Tibial nerve (tissue), 4 donors: ENCODE measurements around the gene ZNF44. TPM values are rescaled to one million over a fixed set of nuclear protein-coding genes. Genes with fewer than 3 reads are reported as not detected.

Source experiments
- DNase-seq, 2 donors: peaks; one replicate each; pipeline ENCODE4 v3.0.0-alpha.2; 2019; ENCODE audit warnings: low spot score in 2 of 2
- H3K27ac ChIP-seq, 4 donors: fragments of 200-600 bp; sonication (generic) in 3 of 4; one replicate each; pipeline ENCODE4 v1.5.1; 2017 to 2019; ENCODE audit warnings: mild to moderate bottlenecking in 1 of 4
- H3K27me3 ChIP-seq, 2 donors: fragments of 200-600 bp; sonication (generic) in 1 of 2; one replicate each; pipeline versions ENCODE4 v1.5.1 to v1.6.0; 2017 to 2019
- H3K36me3 ChIP-seq, 3 donors: fragments of 200-600 bp; sonication (generic); one replicate each; pipeline ENCODE4 v1.5.1; 2018 to 2019
- H3K4me1 ChIP-seq, 4 donors: fragments of 200-600 bp; sonication (generic) in 3 of 4; one replicate each; pipeline ENCODE4 v1.5.1; 2017 to 2019
- H3K4me3 ChIP-seq, 4 donors: fragments of 200-600 bp; sonication (generic) in 3 of 4; one replicate each; pipeline ENCODE4 v1.5.1; 2017 to 2019; ENCODE audit warnings: mild to moderate bottlenecking in 1 of 4, moderate library complexity in 1 of 4
- H3K9me3 ChIP-seq, 4 donors: fragments of 200-600 bp; sonication (generic) in 3 of 4; one replicate each; pipeline ENCODE4 v1.5.1; 2017 to 2019
- CTCF ChIP-seq, 5 experiments: fragments of 200-600 bp in 3 of 5; fragments of 450-650 bp in 2 of 5; sonication (generic) in 3 of 5; IDR thresholded peaks; one replicate each; pipeline ENCODE4 v1.5.1; 2016 to 2019; ENCODE audit warnings: antibody characterized with exemption in 5 of 5, mild to moderate bottlenecking in 3 of 5, moderate library complexity in 2 of 5
- EP300 ChIP-seq, 2 donors: sonication (generic); formaldehyde crosslinking; IDR thresholded peaks; one replicate each; pipeline ENCODE4 v1.6.1; 2017; ENCODE audit warnings: antibody characterized with exemption in 2 of 2, mild to moderate bottlenecking in 1 of 2
- POLR2A ChIP-seq, 2 donors: fragments of 450-650 bp; IDR thresholded peaks; one replicate each; pipeline ENCODE4 v1.6.1; 2017; ENCODE audit warnings: antibody characterized with exemption in 2 of 2, mild to moderate bottlenecking in 2 of 2, moderate library complexity in 2 of 2
- WGBS, 2 donors: methylation state at CpG; one replicate each; pipeline ENCODE4 v1.1.5; 2018; 5-methylcytosine and 5-hydroxymethylcytosine counted together
- total RNA-seq, 4 donors: library from RNA; depleted of rRNA; stranded (reverse); fragments of >200 nt; gene quantifications; one replicate each; pipeline ENCODE4 v1.1.0, GENCODE V29; 2016

ZNF44 gene
- total RNA-seq, 4 donors from 2014 or later = 11.8 to 16.7 (median 13.4) TPM

GRCh38 chr19:12278713-12279112, 16.0 kb downstream of the ZNF44 start:
- Histone ChIP-seq H3K4me3 (no peak overlapping the region), H3K9me3 (peaks cover 0 to 93% (median 32%) of the 10 kb centered on the region in 4 donors)
- TF ChIP-seq EP300 (IDR thresholded peaks at IDR 0.05) = no peak
- TF ChIP-seq CTCF (IDR thresholded peaks at IDR 0.05) = no peak
- TF ChIP-seq POLR2A (IDR thresholded peaks at IDR 0.05) = no peak

GRCh38 chr19:12272980-12273901, 21.4 kb downstream of the ZNF44 start:
- H3K4me3 ChIP-seq = no peak overlapping the region
- no peaks in the 10 kb centered on the region for H3K4me1 ChIP-seq
- H3K27ac ChIP-seq = no peak overlapping the region
- no peak for TF ChIP-seq CTCF (IDR thresholded peaks at IDR 0.05)
- no peak for TF ChIP-seq EP300 (IDR thresholded peaks at IDR 0.05)
- TF ChIP-seq POLR2A (IDR thresholded peaks at IDR 0.05) = no peak
- WGBS, 2 donors = 94 to 98% methylated on average over 11 of the region's 11 CpGs
- DNase-seq = no peak
- no peaks in the 10 kb centered on the region for H3K27me3 ChIP-seq
- peaks cover 8 to 98% (median 28%) of the 10 kb centered on the region in 3 donors for H3K36me3 ChIP-seq
- peaks cover 0 to 99% (median 48%) of the 10 kb centered on the region in 4 donors for H3K9me3 ChIP-seq

More at GRCh38 chr19:12278713-12279112, 16.0 kb downstream of the ZNF44 start:
- Histone ChIP-seq H3K4me1 (no peaks in the 10 kb centered on the region), H3K36me3 (peaks cover 0 to 68% (median 14%) of the 10 kb centered on the region in 3 donors), H3K27me3 (no peaks in the 10 kb centered on the region), H3K27ac (no peak overlapping the region)
- no peak for DNase-seq
- WGBS, 2 donors = 55 to 66% methylated on average over 2 of the region's 2 CpGs

GRCh38 chr19:12272386-12272785, 22.3 kb downstream of the ZNF44 start:
- no peak for TF ChIP-seq CTCF (IDR thresholded peaks at IDR 0.05)
- no peak for TF ChIP-seq EP300 (IDR thresholded peaks at IDR 0.05)
- no peak for TF ChIP-seq POLR2A (IDR thresholded peaks at IDR 0.05)
- 94 to 97% methylated on average over 5 of the region's 5 CpGs for WGBS, 2 donors
- no peaks in the 10 kb centered on the region for H3K27me3 ChIP-seq
- no peak overlapping the region for H3K27ac ChIP-seq
- no peaks in the 10 kb centered on the region for H3K4me1 ChIP-seq
- peaks cover 0 to 99% (median 49%) of the 10 kb centered on the region in 4 donors for H3K9me3 ChIP-seq
- no peak overlapping the region for H3K4me3 ChIP-seq
- no peak for DNase-seq
- H3K36me3 ChIP-seq = peaks cover 8 to 90% (median 25%) of the 10 kb centered on the region in 3 donors

GRCh38 chr19:12270854-12271253, 23.8 kb downstream of the ZNF44 start:
- 96 to 97% methylated on average over 2 of the region's 2 CpGs for WGBS, 2 donors
- no peaks in the 10 kb centered on the region for H3K4me1 ChIP-seq
- TF ChIP-seq CTCF (IDR thresholded peaks at IDR 0.05) (no peak), EP300 (IDR thresholded peaks at IDR 0.05) (no peak), POLR2A (IDR thresholded peaks at IDR 0.05) (no peak)
- H3K27ac ChIP-seq = no peak overlapping the region
- no peaks in the 10 kb centered on the region for H3K27me3 ChIP-seq
- H3K9me3 ChIP-seq = peaks cover 0 to 99% (median 50%) of the 10 kb centered on the region in 4 donors
- DNase-seq = no peak
- no peak overlapping the region for H3K4me3 ChIP-seq
- H3K36me3 ChIP-seq = peaks cover 8 to 83% (median 25%) of the 10 kb centered on the region in 3 donors
